ENCODE results near the gene TRIM17. TPM values are rescaled to one million over a fixed set of nuclear protein-coding genes. Genes with fewer than 3 reads are reported as not detected.

TRIM17 gene
- polyA plus RNA-seq, 1 of the 3 experiments (the other 2 are of a cell fraction), result 1.6 TPM

DNA sequence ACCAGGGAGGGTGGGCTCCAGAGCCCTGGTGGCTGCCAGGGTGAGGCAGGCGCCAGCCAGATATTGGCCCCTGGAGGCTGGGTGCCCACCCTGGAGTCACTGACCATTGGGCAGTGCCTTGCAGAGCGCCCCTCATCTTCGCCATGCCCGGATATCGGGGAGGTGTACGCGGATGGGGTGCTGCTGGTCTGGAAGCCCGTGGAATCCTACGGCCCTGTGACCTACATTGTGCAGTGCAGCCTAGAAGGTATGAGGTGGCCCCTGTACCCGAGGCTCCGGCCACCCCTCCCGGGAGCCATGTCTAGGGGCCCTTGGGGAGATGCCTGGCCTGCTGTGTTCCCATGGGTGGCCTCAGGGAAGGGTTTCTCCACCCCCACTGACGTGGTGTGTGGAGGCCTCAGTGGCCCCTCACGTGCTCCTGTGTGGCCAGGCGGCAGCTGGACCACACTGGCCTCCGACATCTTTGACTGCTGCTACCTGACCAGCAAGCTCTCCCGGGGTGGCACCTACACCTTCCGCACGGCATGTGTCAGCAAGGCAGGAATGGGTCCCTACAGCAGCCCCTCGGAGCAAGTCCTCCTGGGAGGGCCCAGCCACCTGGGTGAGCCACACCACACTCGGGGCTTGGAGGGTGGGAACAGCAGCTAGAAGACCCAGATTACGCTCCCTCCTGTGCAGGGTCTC, 40.9 kb downstream of the TRIM17 start:
- ChIA-PET POLR2A (no interaction called here), CTCF (no interaction called here)

GRCh38 chr1:228374711-228375577, 41.7 kb downstream of the TRIM17 start:
- peaks cover 7 to 14% of the 10 kb centered on the region in 2 experiments; a peak in 2 of 4 replicates for H3K4me1 ChIP-seq (ENCODE audit: control insufficient read depth in 1 of 2, insufficient read depth in 2 of 2, low read depth in 1 of 2, low read length in 1 of 2)
- no peaks in the 10 kb centered on the region for H4K20me1 ChIP-seq (ENCODE audit: insufficient read depth)
- no peaks in the 10 kb centered on the region for H3K9me2 ChIP-seq
- no peak overlapping the region for H2AFZ ChIP-seq (ENCODE audit: low read depth)
- H3K4me2 ChIP-seq, result no peak overlapping the region
- no peak for DNase-seq
- no peaks in the 10 kb centered on the region for H3K9me3 ChIP-seq
- WGBS (ENCODE audit: low lambda C conversion rate), result 83% methylated on average over 8 of the region's 25 CpGs
- no peak overlapping the region for H3K27ac ChIP-seq (ENCODE audit: low read depth in 2 of 2, low read length in 1 of 2)
- ChIA-PET POLR2A (interaction anchor here (0.6 kb wide), 1 partner anchor 140 kb away, joined by 3 read pairs; no protein-coding TSS in a partner anchor), CTCF (interaction anchor here (1.1 to 1.4 kb wide), 2 partner anchors 16 to 126 kb away, joined by 3 read pairs; no protein-coding TSS in a partner anchor)
- H3K9ac ChIP-seq, result no peak overlapping the region
- no peak overlapping the region for H3K4me3 ChIP-seq (ENCODE audit: low read depth in 2 of 2, low read length in 1 of 2)
- no peaks in the 10 kb centered on the region for H3K27me3 ChIP-seq (ENCODE audit: insufficient read depth)
- H3K79me2 ChIP-seq (ENCODE audit: insufficient read depth), result no peaks in the 10 kb centered on the region
- no peaks in the 10 kb centered on the region for H3F3A ChIP-seq (replicated peaks; ENCODE audit: insufficient read depth)
- H3K36me3 ChIP-seq (replicated peaks in 1 of 2; ENCODE audit: control insufficient read depth in 1 of 2, insufficient read depth in 2 of 2, low read length in 1 of 2), result no peaks in the 10 kb centered on the region
- TF ChIP-seq CHD2 (IDR thresholded peaks at IDR 0.05; ENCODE audit: low read length, partially characterized antibody) (no peak), TEAD4 (IDR thresholded peaks at IDR 0.05; ENCODE audit: borderline replicate concordance, insufficient read depth) (no peak), EZH2phosphoT487 (IDR thresholded peaks at IDR 0.05; ENCODE audit: borderline replicate concordance, low read depth) (no peak), TAF1 (IDR thresholded peaks at IDR 0.05; ENCODE audit: borderline replicate concordance, low read depth, low read length) (no peak), FOXM1 (IDR thresholded peaks at IDR 0.05; ENCODE audit: low read depth) (no peak), JUND (IDR thresholded peaks at IDR 0.05) (no peak), SIN3A (IDR thresholded peaks at IDR 0.05; ENCODE audit: borderline replicate concordance, low read depth, low read length) (no peak), PBX3 (IDR thresholded peaks at IDR 0.05) (no peak), GATA2 (CRISPR knock-in tag; IDR thresholded peaks at IDR 0.05) (no peak), FOSL2 (IDR thresholded peaks at IDR 0.05; ENCODE audit: borderline replicate concordance, low read depth) (no peak)
- TF ChIP-seq, protein P1, sequence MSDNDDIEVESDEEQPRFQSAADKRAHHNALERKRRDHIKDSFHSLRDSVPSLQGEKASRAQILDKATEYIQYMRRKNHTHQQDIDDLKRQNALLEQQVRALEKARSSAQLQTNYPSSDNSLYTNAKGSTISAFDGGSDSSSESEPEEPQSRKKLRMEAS (IDR thresholded peaks at IDR 0.05; ENCODE audit: low read depth), result no peak
- TF ChIP-seq, protein P2, sequence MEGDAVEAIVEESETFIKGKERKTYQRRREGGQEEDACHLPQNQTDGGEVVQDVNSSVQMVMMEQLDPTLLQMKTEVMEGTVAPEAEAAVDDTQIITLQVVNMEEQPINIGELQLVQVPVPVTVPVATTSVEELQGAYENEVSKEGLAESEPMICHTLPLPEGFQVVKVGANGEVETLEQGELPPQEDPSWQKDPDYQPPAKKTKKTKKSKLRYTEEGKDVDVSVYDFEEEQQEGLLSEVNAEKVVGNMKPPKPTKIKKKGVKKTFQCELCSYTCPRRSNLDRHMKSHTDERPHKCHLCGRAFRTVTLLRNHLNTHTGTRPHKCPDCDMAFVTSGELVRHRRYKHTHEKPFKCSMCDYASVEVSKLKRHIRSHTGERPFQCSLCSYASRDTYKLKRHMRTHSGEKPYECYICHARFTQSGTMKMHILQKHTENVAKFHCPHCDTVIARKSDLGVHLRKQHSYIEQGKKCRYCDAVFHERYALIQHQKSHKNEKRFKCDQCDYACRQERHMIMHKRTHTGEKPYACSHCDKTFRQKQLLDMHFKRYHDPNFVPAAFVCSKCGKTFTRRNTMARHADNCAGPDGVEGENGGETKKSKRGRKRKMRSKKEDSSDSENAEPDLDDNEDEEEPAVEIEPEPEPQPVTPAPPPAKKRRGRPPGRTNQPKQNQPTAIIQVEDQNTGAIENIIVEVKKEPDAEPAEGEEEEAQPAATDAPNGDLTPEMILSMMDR (IDR thresholded peaks at IDR 0.05), result no peak
- TF ChIP-seq, protein P3, sequence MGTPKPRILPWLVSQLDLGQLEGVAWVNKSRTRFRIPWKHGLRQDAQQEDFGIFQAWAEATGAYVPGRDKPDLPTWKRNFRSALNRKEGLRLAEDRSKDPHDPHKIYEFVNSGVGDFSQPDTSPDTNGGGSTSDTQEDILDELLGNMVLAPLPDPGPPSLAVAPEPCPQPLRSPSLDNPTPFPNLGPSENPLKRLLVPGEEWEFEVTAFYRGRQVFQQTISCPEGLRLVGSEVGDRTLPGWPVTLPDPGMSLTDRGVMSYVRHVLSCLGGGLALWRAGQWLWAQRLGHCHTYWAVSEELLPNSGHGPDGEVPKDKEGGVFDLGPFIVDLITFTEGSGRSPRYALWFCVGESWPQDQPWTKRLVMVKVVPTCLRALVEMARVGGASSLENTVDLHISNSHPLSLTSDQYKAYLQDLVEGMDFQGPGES (IDR thresholded peaks at IDR 0.05; ENCODE audit: low read depth, low read length), result no peak

More for the DNA sequence above, 40.9 kb downstream of the TRIM17 start:
- no peaks in the 10 kb centered on the region for H3K36me3 ChIP-seq (replicated peaks in 1 of 2; ENCODE audit: control insufficient read depth in 1 of 2, insufficient read depth in 2 of 2, low read length in 1 of 2)
- no peaks in the 10 kb centered on the region for H3F3A ChIP-seq (replicated peaks; ENCODE audit: insufficient read depth)
- H2AFZ ChIP-seq (ENCODE audit: low read depth), result no peak overlapping the region
- no peak overlapping the region for H3K4me2 ChIP-seq
- TF ChIP-seq SIN3A (IDR thresholded peaks at IDR 0.05; ENCODE audit: borderline replicate concordance, low read depth, low read length), result no peak
- no peak for TF ChIP-seq YY1 (IDR thresholded peaks at IDR 0.05; ENCODE audit: low read depth)
- TF ChIP-seq, protein P2 (IDR thresholded peaks at IDR 0.05), result no peak
- no peak for TF ChIP-seq MXI1 (IDR thresholded peaks at IDR 0.05; ENCODE audit: low read depth, low read length)
- no peak for TF ChIP-seq GATA2 (CRISPR knock-in tag; IDR thresholded peaks at IDR 0.05)
- TF ChIP-seq NFIC (IDR thresholded peaks at IDR 0.05; ENCODE audit: borderline replicate concordance), result no peak
- TF ChIP-seq TAF1 (IDR thresholded peaks at IDR 0.05; ENCODE audit: borderline replicate concordance, low read depth, low read length), result no peak
- no peak for TF ChIP-seq FOXM1 (IDR thresholded peaks at IDR 0.05; ENCODE audit: low read depth)
- no peak overlapping the region for H3K9ac ChIP-seq
- no peaks in the 10 kb centered on the region for H3K27me3 ChIP-seq (ENCODE audit: insufficient read depth)
- no peak overlapping the region for H3K27ac ChIP-seq (ENCODE audit: low read depth in 2 of 2, low read length in 1 of 2)
- no peaks in the 10 kb centered on the region for H3K9me2 ChIP-seq
- DNase-seq, result no peak
- H3K9me3 ChIP-seq, result no peaks in the 10 kb centered on the region
- WGBS (ENCODE audit: low lambda C conversion rate), result 89% methylated on average over 16 of the region's 22 CpGs
- H3K4me1 ChIP-seq (ENCODE audit: control insufficient read depth in 1 of 2, insufficient read depth in 2 of 2, low read depth in 1 of 2, low read length in 1 of 2), result peaks cover 7 to 14% of the 10 kb centered on the region in 2 experiments; a peak in 2 of 4 replicates
- no peaks in the 10 kb centered on the region for H4K20me1 ChIP-seq (ENCODE audit: insufficient read depth)
- H3K79me2 ChIP-seq (ENCODE audit: insufficient read depth), result no peaks in the 10 kb centered on the region
- H3K4me3 ChIP-seq (ENCODE audit: low read depth in 2 of 2, low read length in 1 of 2), result no peak overlapping the region
